GM23338 (cell line): ENCODE data around the gene ZNF214. TPM values are rescaled to one million over a fixed set of nuclear protein-coding genes. Genes with fewer than 3 reads are reported as not detected.

Experiments used
- ATAC-seq: fragments of 200-7000 bp; cut with Tn5 transposase; 3 replicates; pipeline ENCODE4 v1.9.1; 2020
- DNase-seq: peaks from one replicate; pipeline ENCODE4 v3.0.0-alpha.2; 2015; ENCODE audit warnings: low spot score
- H2AFZ ChIP-seq: fragments of 200-600 bp; sonication (generic); 2 replicates; pipeline ENCODE4 v1.8.0; 2016; ENCODE audit warnings: antibody characterized with exemption, mild to moderate bottlenecking, moderate library complexity
- H3F3A ChIP-seq: fragments of 200-600 bp; sonication (generic); replicated peaks from 2 replicates; pipeline ENCODE4 v1.8.0; 2017; ENCODE audit warnings: antibody characterized with exemption, mixed run types, low read depth
- H3K27ac ChIP-seq: fragments of 200-600 bp; sonication (generic); 2 replicates; pipeline ENCODE4 v1.6.1; 2016; ENCODE audit warnings: low read depth
- H3K27me3 ChIP-seq: fragments of 200-600 bp; sonication (generic); 2 replicates; pipeline ENCODE4 v1.8.0; 2016; ENCODE audit warnings: mild to moderate bottlenecking, mixed run types, moderate library complexity; ENCODE audit not compliant: insufficient read depth
- H3K36me3 ChIP-seq: fragments of 200-600 bp; sonication (generic); 2 replicates; pipeline ENCODE4 v1.8.0; 2016; ENCODE audit warnings: mild to moderate bottlenecking; ENCODE audit not compliant: insufficient read depth
- H3K4me1 ChIP-seq: fragments of 200-600 bp; sonication (generic); 2 replicates; pipeline ENCODE4 v1.8.0; 2016; ENCODE audit warnings: mild to moderate bottlenecking, moderate library complexity; ENCODE audit not compliant: insufficient read depth
- H3K4me2 ChIP-seq: fragments of 200-600 bp; sonication (generic); 2 replicates; pipeline ENCODE4 v1.7.1; 2017; ENCODE audit warnings: mixed run types
- H3K4me3 ChIP-seq: fragments of 200-600 bp; sonication (generic); 2 replicates; pipeline ENCODE4 v1.6.1; 2016; ENCODE audit warnings: mixed run types
- H3K79me2 ChIP-seq: fragments of 200-600 bp; sonication (generic); replicated peaks from 2 replicates; pipeline ENCODE4 v1.8.0; 2017; ENCODE audit warnings: mild to moderate bottlenecking; ENCODE audit not compliant: insufficient read depth
- H3K9me2 ChIP-seq: fragments of 200-600 bp; sonication (generic); 2 replicates; pipeline ENCODE4 v1.8.0; 2017; ENCODE audit not compliant: insufficient read depth
- H4K20me1 ChIP-seq: fragments of 200-600 bp; sonication (generic); replicated peaks from 2 replicates; pipeline ENCODE4 v1.8.0; 2017; ENCODE audit warnings: mild to moderate bottlenecking; ENCODE audit not compliant: insufficient read depth
- H3K27ac Mint-ChIP-seq: 2 replicates; pipeline ENCODE4 v1.8.0; 2020; ENCODE audit warnings: inconsistent platforms, mild to moderate bottlenecking, moderate library complexity, mixed read lengths
- H3K27me3 Mint-ChIP-seq: 3 replicates; pipeline ENCODE4 v1.8.0; 2022; ENCODE audit warnings: low read depth, mild to moderate bottlenecking, moderate library complexity, mixed read lengths, inconsistent platforms; ENCODE audit not compliant: insufficient read depth, poor library complexity
- H3K36me3 Mint-ChIP-seq: 3 replicates; pipeline ENCODE4 v1.8.0; 2021; ENCODE audit warnings: low read depth, mild to moderate bottlenecking, inconsistent platforms, moderate library complexity, mixed read lengths
- H3K4me1 Mint-ChIP-seq: 3 replicates; pipeline ENCODE4 v1.8.0; 2020; ENCODE audit warnings: mild to moderate bottlenecking, inconsistent platforms, mixed read lengths
- H3K4me3 Mint-ChIP-seq: 3 replicates; pipeline ENCODE4 v1.8.0; 2021; ENCODE audit warnings: moderate library complexity, mild to moderate bottlenecking, inconsistent platforms, mixed read lengths
- H3K9me3 Mint-ChIP-seq: 3 replicates; pipeline ENCODE4 v1.8.0; 2020; ENCODE audit warnings: moderate library complexity, mild to moderate bottlenecking, inconsistent platforms, mixed read lengths
- CREB1 ChIP-seq: fragments of 250-450 bp; sonication (Bioruptor Pico); IDR thresholded peaks from 2 replicates; pipeline ENCODE4 v1.5.0; 2020; ENCODE audit warnings: low read depth, mild to moderate bottlenecking, moderate library complexity
- CTCF ChIP-seq, 2 experiments: fragments of 200-600 bp in 1 of 2; sonication (generic) in 1 of 2; conservative IDR thresholded peaks; 2 replicates each; pipeline versions ENCODE4 v1.5.1 to v1.6.1; 2016 to 2017; ENCODE audit warnings: antibody characterized with exemption in 2 of 2, low read depth in 2 of 2, mild to moderate bottlenecking in 2 of 2, moderate library complexity in 1 of 2
- ETS1 ChIP-seq: IDR thresholded peaks from 2 replicates; pipeline ENCODE4 v1.6.1; 2016; ENCODE audit warnings: antibody characterized with exemption
- EZH2 ChIP-seq: fragments of 200-600 bp; sonication (generic); IDR thresholded peaks from one replicate; pipeline ENCODE4 v1.8.0; 2017; ENCODE audit warnings: antibody characterized with exemption, mild to moderate bottlenecking, low read depth; ENCODE audit not compliant: unreplicated experiment
- EZH2phosphoT487 ChIP-seq: fragments of 200-600 bp; sonication (generic); IDR thresholded peaks from one replicate; pipeline ENCODE4 v1.8.1; 2018; ENCODE audit warnings: antibody characterized with exemption; ENCODE audit not compliant: unreplicated experiment
- JUNB ChIP-seq: IDR thresholded peaks from one replicate; pipeline ENCODE4 v1.6.1; 2016; ENCODE audit warnings: antibody characterized with exemption; ENCODE audit not compliant: unreplicated experiment
- NANOG ChIP-seq: IDR thresholded peaks from 2 replicates; pipeline ENCODE4 v1.6.1; 2016; ENCODE audit warnings: antibody characterized with exemption, borderline replicate concordance
- POLR2AphosphoS5 ChIP-seq: IDR thresholded peaks from 2 replicates; pipeline ENCODE4 v1.6.1; 2016; ENCODE audit warnings: antibody characterized with exemption, low read depth
- REST ChIP-seq: IDR thresholded peaks from one replicate; pipeline ENCODE4 v1.6.1; 2018; ENCODE audit warnings: antibody characterized with exemption; ENCODE audit not compliant: unreplicated experiment
- STAT1 ChIP-seq: IDR thresholded peaks from one replicate; pipeline ENCODE4 v1.6.1; 2016; ENCODE audit warnings: antibody characterized with exemption; ENCODE audit not compliant: unreplicated experiment
- ZNF114 ChIP-seq: fragments of 250-450 bp; sonication (Bioruptor Pico); IDR thresholded peaks from 2 replicates; pipeline ENCODE4 v1.5.0; 2020; ENCODE audit warnings: mild to moderate bottlenecking, moderate library complexity
- ZNF331 ChIP-seq: fragments of 250-450 bp; sonication (Bioruptor Pico); IDR thresholded peaks from 2 replicates; pipeline ENCODE4 v1.5.0; 2020; ENCODE audit warnings: low read depth, mild to moderate bottlenecking, moderate library complexity
- ZNF462 ChIP-seq: fragments of 250-450 bp; sonication (Bioruptor Pico); IDR thresholded peaks from 2 replicates; pipeline ENCODE4 v1.5.0; 2020; ENCODE audit warnings: mild to moderate bottlenecking, moderate library complexity
- polyA plus RNA-seq: library from polyadenylated mRNA; unstranded; fragments of >200 nt; fragmentation: Nextera tagmentation; extraction: Ambion mirVana; gene quantifications from 2 replicates; pipeline ENCODE4 v1.2.1, GENCODE V29; 2016
- total RNA-seq: library from RNA; depleted of rRNA; stranded (reverse); fragments of >200 nt; shearing (Covaris generic); gene quantifications from 2 replicates; pipeline ENCODE4 v1.2.3, GENCODE V29; 2014

The ZNF214 gene
- total and polyA plus RNA-seq, 2 experiments from 2014 or later, result 2.4 to 4.3 TPM

- Histone ChIP-seq H4K20me1 (no peaks in the 10 kb centered on the region), H2AFZ (no peak overlapping the region), H3K9me2 (no peaks in the 10 kb centered on the region), H3K4me3 (no peak overlapping the region), H3K27me3 (peaks cover 7% of the 10 kb centered on the region; the same call in 1 of the 2 replicates), H3K27ac (no peak overlapping the region), H3K4me2 (no peak overlapping the region), H3F3A (no peaks in the 10 kb centered on the region), H3K4me1 (peaks cover 6% of the 10 kb centered on the region; the same call in 1 of the 2 replicates), H3K79me2 (no peaks in the 10 kb centered on the region), H3K36me3 (no peaks in the 10 kb centered on the region)
- no peaks in the 10 kb centered on the region for H3K36me3 Mint-ChIP-seq
- ATAC-seq, result no peak
- DNase-seq, result no peak
- H3K27ac Mint-ChIP-seq, result no peak overlapping the region
- peaks cover 7% of the 10 kb centered on the region for H3K27me3 Mint-ChIP-seq
- no peak overlapping the region for H3K4me3 Mint-ChIP-seq
- H3K4me1 Mint-ChIP-seq, result peaks cover 9% of the 10 kb centered on the region; the same call in 1 of the 3 replicates
- no peaks in the 10 kb centered on the region for H3K9me3 Mint-ChIP-seq
- TF ChIP-seq JUNB (no peak), CREB1 (CRISPR knock-in tag) (no peak), CTCF (conservative IDR thresholded peaks at IDR 0.05; ENCODE audit: low read depth in 2 of 2) (no peak), ZNF462 (CRISPR knock-in tag) (no peak), ETS1 (no peak), ZNF331 (CRISPR knock-in tag) (no peak), REST (no peak), POLR2AphosphoS5 (no peak), STAT1 (no peak), EZH2 (no peak), NANOG (no peak), ZNF114 (no peak), EZH2phosphoT487 (no peak)
Observed at GRCh38 chr11:7016011-7016410, 4.1 kb downstream of the ZNF214 start.
